Transverse colon (tissue), 4 donors: Measurements from ENCODE around the gene FBXO34. TPM values are rescaled to one million over a fixed set of nuclear protein-coding genes. Genes with fewer than 3 reads are reported as not detected.

ENCODE experiments used
- DNase-seq: peaks from one replicate; pipeline ENCODE4 v3.0.0-alpha.2; 2019
- H3K27ac ChIP-seq, 4 donors: fragments of 200-600 bp; sonication (generic); 2 replicates each; pipeline ENCODE4 v1.5.1; 2016 to 2018; ENCODE audit warnings: inconsistent platforms in 4 of 4
- H3K27me3 ChIP-seq: fragments of 200-600 bp; sonication (generic); 2 replicates; pipeline ENCODE4 v1.5.1; 2017; ENCODE audit warnings: inconsistent platforms
- H3K36me3 ChIP-seq, 4 donors: fragments of 200-600 bp; sonication (generic); 2 replicates each; pipeline ENCODE4 v1.5.1; 2017 to 2019; ENCODE audit warnings: inconsistent platforms in 4 of 4
- H3K4me1 ChIP-seq, 4 donors: fragments of 200-600 bp; sonication (generic); 2 replicates each; pipeline ENCODE4 v1.5.1; 2017 to 2020; ENCODE audit warnings: inconsistent platforms in 4 of 4
- H3K4me3 ChIP-seq, 4 donors: fragments of 200-600 bp; sonication (generic); 1 replicate in 1 of 4; 2 replicates in 3 of 4; pipeline versions ENCODE4 v1.5.1 to v1.6.1; 2017 to 2019; ENCODE audit warnings: inconsistent platforms in 4 of 4
- H3K9me3 ChIP-seq, 2 donors: fragments of 200-600 bp; sonication (generic); 2 replicates each; pipeline ENCODE4 v1.5.1; 2017 to 2019; ENCODE audit warnings: inconsistent platforms in 2 of 2
- EP300 ChIP-seq: sonication (generic); formaldehyde crosslinking; IDR thresholded peaks from one replicate; pipeline ENCODE4 v1.6.1; 2017; ENCODE audit warnings: antibody characterized with exemption, low read depth
- POLR2A ChIP-seq: fragments of 450-650 bp; IDR thresholded peaks from one replicate; pipeline ENCODE4 v1.6.1; 2016; ENCODE audit warnings: antibody characterized with exemption, mild to moderate bottlenecking, moderate library complexity
- POLR2AphosphoS5 ChIP-seq, 3 donors: sonication (generic); formaldehyde crosslinking; IDR thresholded peaks; one replicate each; pipeline ENCODE4 v1.6.1; 2016; ENCODE audit warnings: antibody characterized with exemption in 3 of 3
- WGBS, 2 donors: methylation state at CpG; one replicate each; pipeline ENCODE4 v1.1.5; 2018; ENCODE audit warnings: low coverage in 1 of 2; 5-methylcytosine and 5-hydroxymethylcytosine counted together
- in situ Hi-C, 4 donors: fragments of 200-750 bp; cut with MboI; loops; one replicate each; pipeline versions ENCODE4 v1.15.0 to v1.15.1; 2017; ENCODE audit warnings: low sequenced_read_pairs in 3 of 4, low pct_ligation_motif_present in 1 of 4, low pct_unique_long_range_greater_than_20kb in 1 of 4
- intact Hi-C: fragments of 100-400 bp; cut with DNase I; formaldehyde crosslinking; loops from one replicate; pipeline ENCODE4 v1.15.1; 2023; ENCODE audit warnings: low total_unique reads
- total RNA-seq, 4 donors: library from RNA; depleted of rRNA; stranded (reverse); fragments of >200 nt; gene quantifications; one replicate each; pipeline ENCODE4 v1.1.0, GENCODE V29; 2016
- TF ChIP-seq, protein P1 (sequence below), 5 experiments: fragments of 200-600 bp in 3 of 5; fragments of 450-650 bp in 2 of 5; sonication (generic) in 3 of 5; IDR thresholded peaks; 1 replicate in 2 of 5; 2 replicates in 3 of 5; pipeline ENCODE4 v1.5.1; 2016 to 2017; ENCODE audit warnings: antibody characterized with exemption in 5 of 5, inconsistent platforms in 3 of 5, mild to moderate bottlenecking in 2 of 5, moderate library complexity in 1 of 5

The FBXO34 gene
- total RNA-seq, 4 donors from 2014 or later = 34.2 to 129 (median 99.4) TPM

DNA sequence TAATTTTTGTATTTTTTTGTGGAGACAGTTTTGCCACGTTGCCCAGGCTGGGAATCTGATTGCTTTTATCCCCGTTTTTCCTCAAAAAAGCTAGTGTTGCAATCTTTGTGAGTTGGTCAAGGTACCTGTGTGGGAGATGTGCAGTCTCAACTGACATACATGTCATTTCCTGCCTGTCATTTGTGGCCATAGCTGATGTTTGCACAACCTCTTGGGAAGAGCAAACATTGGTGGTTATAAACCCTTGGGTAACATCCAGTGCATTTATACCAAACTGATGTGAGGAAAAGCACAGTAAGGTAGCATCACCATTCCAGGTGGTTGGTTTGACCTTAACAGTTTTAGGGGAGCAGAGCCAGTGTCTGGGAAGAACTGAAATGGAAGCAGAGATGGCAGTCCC lies 85.7 kb downstream of the FBXO34 start:
- TF ChIP-seq POLR2A (no peak), POLR2AphosphoS5 (IDR thresholded peaks at IDR 0.05) (peak in 1 of 3 donors; percentile 47)
- Histone ChIP-seq H3K4me1 (peaks cover 0 to 31% (median 8%) of the 10 kb centered on the region in 4 donors), H3K27me3 (no peaks in the 10 kb centered on the region), H3K36me3 (peaks cover 0 to 4% (median 0%) of the 10 kb centered on the region in 4 donors), H3K9me3 (no peaks in the 10 kb centered on the region), H3K27ac (peak overlapping the region in 2 of 4 donors; percentile 35 to 40), H3K4me3 (no peak overlapping the region)
- WGBS, 2 donors = 50 to 69% methylated on average over 1 to 2 of the region's 2 CpGs
- intact Hi-C loops = no loop called here
- in situ Hi-C loops = loop anchor here in 2 of 4 donors (10.0 to 25.0 kb wide), 2 partner anchors 82 to 95 kb away; partner anchors contain the start of gene FBXO34 (in 2 of the 2)
- no peak for DNase-seq

DNA sequence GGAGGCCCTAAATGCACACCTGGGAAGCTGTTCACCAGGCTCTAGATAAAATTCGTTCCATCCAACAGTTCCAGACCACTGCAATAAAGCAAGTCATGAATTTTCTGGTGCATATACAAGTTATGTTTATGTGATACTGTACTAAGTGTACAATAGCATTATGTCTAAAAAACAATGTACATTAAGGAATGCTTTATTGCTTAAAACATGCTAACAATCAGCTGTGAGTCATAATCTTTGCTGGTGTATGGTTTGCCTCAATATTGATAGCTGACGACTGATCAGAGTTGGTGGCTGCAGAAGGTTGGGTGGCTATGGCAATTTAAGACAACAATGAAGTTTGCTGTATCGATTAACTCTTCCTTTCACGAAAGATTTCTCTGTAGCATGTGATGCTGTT lies 88.1 kb downstream of the FBXO34 start:
- intact Hi-C loops = no loop called here
- no peak for TF ChIP-seq POLR2AphosphoS5 (IDR thresholded peaks at IDR 0.05)
- no peak for TF ChIP-seq EP300
- TF ChIP-seq POLR2A = no peak
- TF ChIP-seq, protein P1, sequence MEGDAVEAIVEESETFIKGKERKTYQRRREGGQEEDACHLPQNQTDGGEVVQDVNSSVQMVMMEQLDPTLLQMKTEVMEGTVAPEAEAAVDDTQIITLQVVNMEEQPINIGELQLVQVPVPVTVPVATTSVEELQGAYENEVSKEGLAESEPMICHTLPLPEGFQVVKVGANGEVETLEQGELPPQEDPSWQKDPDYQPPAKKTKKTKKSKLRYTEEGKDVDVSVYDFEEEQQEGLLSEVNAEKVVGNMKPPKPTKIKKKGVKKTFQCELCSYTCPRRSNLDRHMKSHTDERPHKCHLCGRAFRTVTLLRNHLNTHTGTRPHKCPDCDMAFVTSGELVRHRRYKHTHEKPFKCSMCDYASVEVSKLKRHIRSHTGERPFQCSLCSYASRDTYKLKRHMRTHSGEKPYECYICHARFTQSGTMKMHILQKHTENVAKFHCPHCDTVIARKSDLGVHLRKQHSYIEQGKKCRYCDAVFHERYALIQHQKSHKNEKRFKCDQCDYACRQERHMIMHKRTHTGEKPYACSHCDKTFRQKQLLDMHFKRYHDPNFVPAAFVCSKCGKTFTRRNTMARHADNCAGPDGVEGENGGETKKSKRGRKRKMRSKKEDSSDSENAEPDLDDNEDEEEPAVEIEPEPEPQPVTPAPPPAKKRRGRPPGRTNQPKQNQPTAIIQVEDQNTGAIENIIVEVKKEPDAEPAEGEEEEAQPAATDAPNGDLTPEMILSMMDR (IDR thresholded peaks at IDR 0.05) = no peak

DNA sequence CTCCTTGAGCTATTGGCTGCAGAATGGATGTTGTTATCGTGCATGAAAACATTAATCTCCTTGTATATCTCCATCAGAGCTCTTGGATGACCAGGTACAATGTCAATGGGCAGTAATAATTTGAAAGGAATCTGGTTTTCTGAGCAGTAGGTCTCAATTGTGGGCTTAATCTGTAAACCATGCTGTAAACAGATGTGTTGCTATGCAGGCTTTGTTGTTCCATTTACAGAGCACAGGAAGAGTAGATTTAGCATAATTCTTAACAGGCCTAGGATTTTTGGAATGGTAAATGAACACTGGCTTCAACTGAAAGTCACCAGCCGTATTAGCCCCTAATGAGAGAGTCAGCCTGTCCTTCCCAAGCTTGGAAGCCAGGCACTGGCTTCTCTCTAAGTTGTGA lies 90.0 kb downstream of the FBXO34 start:
- WGBS, 2 donors = 93 to 100% methylated on average over 1 to 2 of the region's 2 CpGs
- H3K4me1 ChIP-seq = peaks cover 0 to 29% (median 16%) of the 10 kb centered on the region in 4 donors
- H3K27ac ChIP-seq = no peak overlapping the region
- H3K4me3 ChIP-seq = no peak overlapping the region
- TF ChIP-seq POLR2A = no peak
- TF ChIP-seq, protein P1 (IDR thresholded peaks at IDR 0.05) = no peak
- no peak for TF ChIP-seq EP300
- in situ Hi-C loops (loop anchor here in 2 of 4 donors (10.0 to 25.0 kb wide), 2 partner anchors 99 to 106 kb away; partner anchors contain the start of gene FBXO34 (in 1 of the 2)), intact Hi-C loops (no loop called here)
- peaks cover 0 to 7% (median 0%) of the 10 kb centered on the region in 4 donors for H3K36me3 ChIP-seq
- no peaks in the 10 kb centered on the region for H3K27me3 ChIP-seq
- H3K9me3 ChIP-seq = no peaks in the 10 kb centered on the region
- no peak for DNase-seq

More for the DNA sequence above, 88.1 kb downstream of the FBXO34 start:
- Histone ChIP-seq H3K36me3 (peaks cover 0 to 7% (median 0%) of the 10 kb centered on the region in 4 donors), H3K27me3 (no peaks in the 10 kb centered on the region), H3K27ac (no peak overlapping the region), H3K9me3 (no peaks in the 10 kb centered on the region), H3K4me3 (no peak overlapping the region), H3K4me1 (peaks cover 0 to 21% (median 8%) of the 10 kb centered on the region in 4 donors)
- in situ Hi-C loops = loop anchor here in 2 of 4 donors (10.0 to 25.0 kb wide), 2 partner anchors 85 to 97 kb away; partner anchors contain the start of gene FBXO34 (in 2 of the 2)
- no peak for DNase-seq
- 86 to 88% methylated on average over 4 of the region's 4 CpGs for WGBS, 2 donors

DNA sequence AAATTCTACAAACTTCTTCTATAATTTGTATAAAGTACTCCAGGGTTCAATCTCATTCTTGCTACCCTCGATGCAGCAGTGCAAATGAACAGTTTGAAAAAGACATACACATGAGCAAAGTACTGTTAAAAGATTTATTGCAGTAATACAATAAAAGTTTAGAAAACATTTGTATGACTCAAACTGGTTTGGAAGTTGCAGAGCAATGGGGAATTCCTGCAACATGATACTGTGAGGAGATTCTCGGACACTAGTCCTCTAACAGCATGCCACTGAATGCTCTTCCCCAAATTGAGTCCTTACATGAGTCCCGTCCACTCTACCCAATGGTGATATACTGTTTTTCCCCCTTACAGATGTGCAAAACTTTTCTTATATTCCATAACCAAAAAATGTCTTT lies 95.0 kb downstream of the FBXO34 start:
- in situ Hi-C loops (loop anchor here in 2 of 4 donors (10.0 to 25.0 kb wide), 2 partner anchors 104 to 111 kb away; partner anchors contain the start of gene FBXO34 (in 1 of the 2)), intact Hi-C loops (no loop called here)
- TF ChIP-seq POLR2AphosphoS5 (IDR thresholded peaks at IDR 0.05) (no peak), EP300 (no peak), POLR2A (no peak)
- TF ChIP-seq, protein P1 (IDR thresholded peaks at IDR 0.05) = no peak
- Histone ChIP-seq H3K36me3 (peaks cover 0 to 19% (median 2%) of the 10 kb centered on the region in 4 donors), H3K4me1 (peaks cover 0 to 20% (median 11%) of the 10 kb centered on the region in 4 donors), H3K27ac (peak overlapping the region in 2 of 4 donors; percentile 12 to 53), H3K4me3 (no peak overlapping the region), H3K27me3 (no peaks in the 10 kb centered on the region), H3K9me3 (no peaks in the 10 kb centered on the region)
- no peak for DNase-seq
- 38 to 45% methylated on average over 2 to 3 of the region's 3 CpGs for WGBS, 2 donors
